Measurements from ENCODE around the gene CEACAM1. TPM values are rescaled to one million over a fixed set of nuclear protein-coding genes. Genes with fewer than 3 reads are reported as not detected.

Gene CEACAM1
- polyA plus RNA-seq, 6 donors from 2014 or later, result 2.8 to 4.3 (median 3.4) TPM; not detected in 1

GRCh38 chr19:42475366-42475765, 52.9 kb downstream of the CEACAM1 start:
- Mint-ChIP-seq H3K36me3 (no peaks in the 10 kb centered on the region), H3K27me3 (peaks cover 0 to 5% (median 0%) of the 10 kb centered on the region in 3 donors)
- ATAC-seq (ENCODE audit: low read depth in 2 of 2), result no peak

DNA sequence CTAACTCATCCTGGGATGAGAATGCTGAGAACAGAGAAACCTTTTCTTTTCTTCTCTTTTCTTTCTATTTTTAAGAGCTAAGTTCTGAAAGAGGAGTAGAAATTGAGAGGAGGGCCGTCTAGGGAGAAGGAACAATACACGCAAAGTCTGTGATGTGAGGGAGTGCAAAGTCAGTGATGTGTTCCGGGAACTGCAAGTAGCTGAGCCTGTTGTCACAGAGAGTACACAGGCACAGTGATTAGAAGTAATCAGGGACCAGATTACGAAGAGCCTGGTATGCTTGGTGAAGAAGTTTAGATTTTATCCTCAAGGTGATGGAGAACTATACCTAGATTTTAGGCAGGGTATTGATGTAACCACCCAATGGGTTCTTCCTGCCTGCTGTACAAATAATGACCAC, 53.5 kb downstream of the CEACAM1 start:
- no peak for ATAC-seq (ENCODE audit: low read depth in 2 of 2)
- no peak for DNase-seq
- no peak overlapping the region for H3K27ac Mint-ChIP-seq
- peaks cover 0 to 5% (median 0%) of the 10 kb centered on the region in 3 donors for H3K27me3 Mint-ChIP-seq
- H3K9me3 Mint-ChIP-seq, result peaks cover 0 to 2% (median 0%) of the 10 kb centered on the region in 7 donors
- H3K36me3 Mint-ChIP-seq, result no peaks in the 10 kb centered on the region
- H3K4me1 Mint-ChIP-seq, result peaks cover 1 to 5% (median 2%) of the 10 kb centered on the region in 3 donors
- no peak overlapping the region for H3K4me3 Mint-ChIP-seq

More at GRCh38 chr19:42475366-42475765, 52.9 kb downstream of the CEACAM1 start:
- H3K4me1 Mint-ChIP-seq, result peaks cover 0 to under 1% (median under 1%) of the 10 kb centered on the region in 3 donors
- no peak overlapping the region for H3K4me3 Mint-ChIP-seq
- peaks cover 0 to 2% (median 0%) of the 10 kb centered on the region in 7 donors for H3K9me3 Mint-ChIP-seq
- DNase-seq, result no peak
- H3K27ac Mint-ChIP-seq, result peak overlapping the region in 1 of 6 donors; percentile 37

DNA sequence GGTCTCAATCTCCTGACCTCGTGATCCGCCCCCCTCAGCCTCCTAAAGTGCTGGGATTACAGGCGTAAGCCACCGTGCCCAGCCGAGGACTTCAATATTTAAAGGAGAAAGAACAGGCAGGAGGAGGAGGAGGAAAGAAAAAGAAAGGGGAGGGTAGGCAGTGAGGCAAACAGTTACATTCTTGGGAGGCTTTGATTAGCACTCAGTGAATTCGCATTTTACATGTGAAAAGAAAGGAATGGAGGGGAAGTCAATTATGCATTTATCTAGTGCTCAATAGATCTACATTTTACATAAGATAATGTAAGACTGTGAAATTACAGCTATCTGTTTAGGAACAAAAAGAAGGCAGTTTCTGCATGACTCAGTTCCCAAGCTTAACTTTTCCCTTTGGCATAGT, 54.6 kb downstream of the CEACAM1 start:
- Mint-ChIP-seq H3K9me3 (peaks cover 0 to 2% (median 0%) of the 10 kb centered on the region in 7 donors), H3K27ac (peak overlapping the region in 1 of 6 donors; percentile 47), H3K4me3 (no peak overlapping the region), H3K27me3 (peaks cover 0 to 5% (median 0%) of the 10 kb centered on the region in 3 donors), H3K36me3 (no peaks in the 10 kb centered on the region), H3K4me1 (peaks cover 4 to 9% (median 5%) of the 10 kb centered on the region in 3 donors)
- DNase-seq (no peak), ATAC-seq (ENCODE audit: low read depth in 2 of 2) (no peak)

- Mint-ChIP-seq H3K4me1 (peaks cover 4 to 16% (median 11%) of the 10 kb centered on the region in 3 donors), H3K4me3 (no peak overlapping the region), H3K36me3 (no peaks in the 10 kb centered on the region), H3K27me3 (peaks cover 0 to 5% (median 0%) of the 10 kb centered on the region in 3 donors), H3K9me3 (peaks cover 0 to 2% (median 0%) of the 10 kb centered on the region in 7 donors), H3K27ac (no peak overlapping the region)
- no peak for ATAC-seq (ENCODE audit: low read depth in 2 of 2)
- DNase-seq, result no peak
These were observed 55.7 kb downstream of the CEACAM1 start for GRCh38 chr19:42472402-42473147.

GRCh38 chr19:42471554-42472249, 56.6 kb downstream of the CEACAM1 start:
- H3K27ac Mint-ChIP-seq, result no peak overlapping the region
- ATAC-seq (ENCODE audit: low read depth in 2 of 2) (no peak), DNase-seq (no peak)
- H3K9me3 Mint-ChIP-seq, result no peaks in the 10 kb centered on the region
- no peak overlapping the region for H3K4me3 Mint-ChIP-seq
- peaks cover 0 to 5% (median 0%) of the 10 kb centered on the region in 3 donors for H3K27me3 Mint-ChIP-seq
- H3K4me1 Mint-ChIP-seq, result peaks cover 11 to 24% (median 19%) of the 10 kb centered on the region in 3 donors
- no peaks in the 10 kb centered on the region for H3K36me3 Mint-ChIP-seq

- peak overlapping the region in 1 of 6 donors; percentile 84 for H3K27ac Mint-ChIP-seq
- H3K4me3 Mint-ChIP-seq, result peak overlapping the region in 1 of 8 donors; percentile 25
- H3K9me3 Mint-ChIP-seq, result no peaks in the 10 kb centered on the region
- peaks cover 25 to 46% (median 34%) of the 10 kb centered on the region in 3 donors for H3K4me1 Mint-ChIP-seq
- peaks cover 0 to 5% (median 0%) of the 10 kb centered on the region in 3 donors for H3K27me3 Mint-ChIP-seq
- H3K36me3 Mint-ChIP-seq, result no peaks in the 10 kb centered on the region
- DNase-seq (no peak), ATAC-seq (ENCODE audit: low read depth in 2 of 2) (no peak)
These were observed 58.7 kb downstream of the CEACAM1 start for GRCh38 chr19:42469311-42470235.

GRCh38 chr19:42468273-42468796, 59.9 kb downstream of the CEACAM1 start:
- ATAC-seq (ENCODE audit: low read depth in 2 of 2), result no peak
- H3K4me1 Mint-ChIP-seq, result peaks cover 28 to 54% (median 34%) of the 10 kb centered on the region in 3 donors
- no peaks in the 10 kb centered on the region for H3K36me3 Mint-ChIP-seq

GRCh38 chr19:42467183-42467760, 61.0 kb downstream of the CEACAM1 start:
- peaks cover 36 to 62% (median 44%) of the 10 kb centered on the region in 3 donors for H3K4me1 Mint-ChIP-seq
- DNase-seq, result no peak
- H3K36me3 Mint-ChIP-seq, result no peaks in the 10 kb centered on the region
- H3K27ac Mint-ChIP-seq, result peak overlapping the region in 5 of 6 donors; percentile 14 to 94 (median 92)
- no peak for ATAC-seq (ENCODE audit: low read depth in 2 of 2)
- H3K4me3 Mint-ChIP-seq, result peak overlapping the region in 6 of 8 donors; percentile 22 to 91 (median 74)
- no peaks in the 10 kb centered on the region for H3K27me3 Mint-ChIP-seq
- no peaks in the 10 kb centered on the region for H3K9me3 Mint-ChIP-seq

More at GRCh38 chr19:42468273-42468796, 59.9 kb downstream of the CEACAM1 start:
- Mint-ChIP-seq H3K4me3 (peak overlapping the region in 1 of 8 donors; percentile 66), H3K27ac (peak overlapping the region in 1 of 6 donors; percentile 6), H3K27me3 (peaks cover 0 to 5% (median 0%) of the 10 kb centered on the region in 3 donors), H3K9me3 (no peaks in the 10 kb centered on the region)
- DNase-seq, result no peak

DNA sequence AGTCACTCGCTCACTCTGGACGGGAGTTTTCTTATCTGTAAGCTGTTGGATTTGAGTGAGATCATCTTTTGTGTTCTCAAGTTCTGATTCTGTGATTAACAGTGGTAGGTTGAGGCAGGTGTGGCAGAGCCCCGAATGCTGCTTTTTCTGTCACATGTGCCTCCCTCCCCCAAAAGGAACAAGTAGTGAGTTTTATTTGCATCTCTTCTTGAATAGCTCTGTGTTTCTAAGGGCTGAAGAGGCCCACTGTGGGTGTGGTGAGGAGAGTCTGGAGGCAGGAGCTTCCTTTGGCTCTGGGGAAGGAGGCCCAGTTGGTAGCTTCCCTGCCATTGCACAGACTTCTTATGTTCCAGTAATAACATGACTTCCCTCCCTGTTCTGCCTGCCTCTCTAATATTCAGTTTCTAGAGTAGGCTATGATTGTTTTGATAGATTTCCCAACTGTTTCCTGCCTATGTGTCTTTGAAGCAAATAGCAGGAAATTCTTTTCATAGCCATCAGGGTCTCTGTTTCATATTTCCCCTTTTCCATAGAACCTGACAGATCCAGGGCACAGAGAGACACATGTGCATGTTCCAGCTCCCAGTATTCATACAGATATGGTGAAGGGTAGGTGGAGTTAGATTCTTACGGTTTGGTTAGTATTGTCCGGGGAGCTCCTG, 61.6 kb downstream of the CEACAM1 start:
- ATAC-seq (ENCODE audit: low read depth in 2 of 2), result no peak
- Mint-ChIP-seq H3K36me3 (no peaks in the 10 kb centered on the region), H3K9me3 (no peaks in the 10 kb centered on the region), H3K4me1 (peaks cover 38 to 68% (median 46%) of the 10 kb centered on the region in 3 donors), H3K27me3 (no peaks in the 10 kb centered on the region), H3K27ac (peak overlapping the region; percentile 63 to 95 (median 92)), H3K4me3 (peak overlapping the region in 6 of 8 donors; percentile 11 to 91 (median 74))
- DNase-seq, result no peak

- Mint-ChIP-seq H3K4me1 (peaks cover 38 to 69% (median 46%) of the 10 kb centered on the region in 3 donors), H3K36me3 (no peaks in the 10 kb centered on the region), H3K27ac (peak overlapping the region; percentile 11 to 95 (median 92)), H3K4me3 (peak overlapping the region in 7 of 8 donors; percentile 58 to 91 (median 74)), H3K27me3 (no peaks in the 10 kb centered on the region), H3K9me3 (no peaks in the 10 kb centered on the region)
- ATAC-seq (ENCODE audit: low read depth in 2 of 2), result peak; percentile 98
- DNase-seq, result peak; percentile 84
These were observed 62.4 kb downstream of the CEACAM1 start for GRCh38 chr19:42465827-42466280.

DNA sequence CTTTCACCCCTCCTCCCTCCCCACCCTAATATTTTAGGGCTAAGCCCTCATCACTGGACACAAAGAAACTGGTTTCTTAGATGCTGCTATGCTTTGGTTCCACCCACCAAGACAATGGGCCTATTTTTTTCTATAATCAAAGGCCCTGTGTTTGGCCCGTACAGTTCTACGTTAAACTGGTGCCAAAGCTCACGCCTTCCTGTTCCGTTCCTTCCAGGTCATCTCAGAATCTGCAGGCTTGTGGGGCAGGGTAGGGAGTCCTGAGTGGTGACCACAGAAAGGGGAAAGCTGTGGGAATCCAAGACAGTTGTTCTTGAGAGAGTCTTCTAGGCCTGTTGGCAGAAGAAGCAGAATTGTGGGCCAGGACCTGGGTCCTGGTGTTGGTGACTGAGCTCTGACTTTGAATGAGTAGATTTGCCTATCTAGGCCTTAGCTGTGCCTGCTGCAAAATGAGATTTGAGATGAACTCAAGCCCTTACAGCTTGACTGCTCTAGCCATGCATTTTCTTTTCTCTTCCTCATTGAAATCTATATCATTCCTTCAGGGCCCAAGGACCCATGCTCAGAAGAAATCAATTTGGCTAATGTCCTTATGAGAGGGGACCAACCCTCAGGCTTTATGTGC, 66.5 kb downstream of the CEACAM1 start:
- H3K9me3 Mint-ChIP-seq, result no peaks in the 10 kb centered on the region
- H3K27ac Mint-ChIP-seq, result peak overlapping the region in 1 of 6 donors; percentile 56
- DNase-seq, result no peak
- no peaks in the 10 kb centered on the region for H3K27me3 Mint-ChIP-seq
- no peak overlapping the region for H3K4me3 Mint-ChIP-seq
- ATAC-seq (ENCODE audit: low read depth in 2 of 2), result no peak
- peaks cover 28 to 46% (median 29%) of the 10 kb centered on the region in 3 donors for H3K4me1 Mint-ChIP-seq
- no peaks in the 10 kb centered on the region for H3K36me3 Mint-ChIP-seq
